Stimulated activated CD4-positive, alpha-beta T cell treated with anti-CD3 and anti-CD28 coated beads, Interleukin-1b, Interleukin-23, amount 100 ng/mL, for 4 hours (primary cell): ENCODE data around the gene MARK2.

Source experiments
- DNase-seq, 2 donors: peaks; one replicate each; pipeline ENCODE4 v3.0.0-alpha.2; 2020; ENCODE audit warnings: low read depth in 2 of 2

The MARK2 gene

DNA sequence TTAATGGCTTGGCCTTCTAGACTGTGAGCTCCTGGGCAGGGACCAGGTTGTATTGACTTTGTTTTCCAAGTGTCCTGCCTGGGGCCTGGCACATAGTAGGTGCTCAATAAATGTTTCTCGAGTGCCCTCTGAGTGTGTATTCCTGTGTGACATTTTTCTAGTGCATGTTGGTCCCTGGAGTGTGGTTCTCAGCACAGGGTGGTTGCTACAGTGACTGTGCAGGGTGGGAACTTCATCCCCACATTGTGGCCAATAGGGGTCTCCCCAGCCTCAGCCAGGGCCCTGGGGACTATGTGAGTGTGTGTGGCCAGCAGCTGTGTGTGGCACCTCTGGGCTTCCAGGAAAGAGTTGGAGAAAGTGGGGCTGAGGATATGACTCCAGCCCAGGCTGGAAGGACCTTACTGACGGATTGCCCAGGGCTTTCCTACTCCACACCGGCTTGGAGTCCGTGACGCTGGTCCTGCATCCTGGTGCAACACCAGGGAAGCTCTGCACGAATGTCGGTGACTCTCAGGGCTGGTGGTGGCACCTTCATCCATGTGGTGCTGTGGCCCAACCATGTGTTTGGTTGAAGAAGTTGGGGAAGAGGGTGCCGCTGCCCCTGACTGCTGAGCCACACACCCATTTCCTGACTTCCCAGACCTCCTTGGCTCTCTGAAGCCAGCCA is 9.0 kb upstream of the MARK2 start:
- DNase-seq = no peak

DNA sequence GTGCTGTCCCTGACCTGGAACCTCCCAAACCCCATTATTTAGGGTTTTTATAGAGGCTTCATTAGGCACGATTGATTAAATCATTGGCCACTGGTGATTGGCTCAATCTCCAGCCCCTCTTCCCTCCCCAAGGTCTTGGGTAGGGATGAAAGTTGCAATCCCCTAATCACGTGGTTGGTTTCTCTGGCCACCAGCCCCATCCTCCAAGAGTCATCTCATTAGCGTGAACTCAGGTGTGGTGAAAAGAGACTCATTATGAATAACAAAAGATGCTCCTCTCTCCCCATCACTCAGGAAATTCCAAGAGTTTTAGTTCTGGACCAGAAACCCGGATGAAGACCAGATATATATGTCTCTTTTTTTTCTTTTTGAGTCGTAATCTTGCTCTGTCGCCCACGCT is 7.6 kb upstream of the MARK2 start:
- no peak for DNase-seq

DNA sequence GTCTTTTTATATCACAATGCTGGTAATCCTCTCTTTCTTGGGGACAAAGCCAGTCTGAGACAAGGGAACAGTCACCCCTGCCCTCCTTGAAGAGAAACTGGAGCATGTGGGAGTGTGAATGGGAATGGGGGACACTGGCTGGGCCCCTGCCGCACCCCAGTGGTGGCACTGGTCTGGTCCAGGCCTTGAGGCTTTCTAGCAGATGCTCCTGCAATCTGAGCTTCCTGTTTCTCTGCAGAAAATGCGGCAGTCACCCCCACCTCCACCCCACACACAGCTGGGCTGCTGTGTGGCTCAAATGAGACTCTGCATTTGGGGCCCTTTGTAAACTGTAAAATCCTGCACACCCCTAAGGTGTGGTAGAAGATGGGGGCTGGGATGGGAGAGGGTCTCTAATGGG is 6.6 kb upstream of the MARK2 start:
- no peak for DNase-seq

DNA sequence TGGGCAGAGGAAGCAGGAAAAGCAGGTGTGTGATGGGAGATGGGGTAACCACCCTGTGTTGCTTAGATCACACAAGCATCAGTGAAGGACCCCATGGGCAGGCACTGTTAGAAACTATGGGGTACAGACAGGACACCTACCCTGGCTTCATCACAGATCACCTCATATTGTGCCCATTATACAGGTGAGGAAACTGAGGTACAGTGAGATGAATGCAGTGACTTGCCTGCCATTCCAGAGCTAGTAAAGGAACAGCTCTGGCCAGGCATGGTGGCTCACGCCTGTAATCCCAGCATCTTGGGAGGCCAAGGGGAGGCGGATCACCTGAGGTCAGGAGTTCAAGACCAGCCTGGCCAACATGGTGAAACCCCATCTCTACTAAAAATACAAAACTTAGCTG is 5.9 kb upstream of the MARK2 start:
- no peak for DNase-seq

DNA sequence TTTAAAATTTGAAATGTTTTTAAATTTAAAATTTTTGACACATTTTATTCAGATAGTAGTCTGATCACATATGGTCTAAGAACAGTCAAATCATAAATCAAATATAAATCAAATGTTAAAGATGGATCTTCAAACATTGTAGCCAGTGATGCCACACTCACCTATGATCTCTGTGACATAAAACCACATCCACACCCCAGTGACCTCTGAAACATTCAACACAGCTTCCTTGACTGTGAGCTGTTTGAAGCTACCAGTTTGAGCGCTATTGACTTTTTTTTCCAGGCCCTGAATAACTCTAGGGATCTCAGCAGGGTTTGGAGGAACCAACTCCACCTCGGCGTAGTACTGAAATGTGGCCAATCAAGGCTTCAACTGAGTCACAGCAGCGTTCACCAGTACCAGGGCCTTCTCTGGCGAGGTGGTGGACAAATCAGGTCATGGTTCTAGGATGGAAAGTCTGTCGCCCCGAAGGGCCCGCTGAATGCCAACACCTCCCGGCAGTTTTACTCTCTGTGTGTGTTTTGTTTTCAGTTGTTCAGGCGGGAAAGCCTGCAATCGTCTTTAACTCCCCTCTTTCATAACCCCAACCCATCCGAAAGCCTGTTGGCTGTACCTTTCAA is 4.3 kb upstream of the MARK2 start:
- DNase-seq = no peak

DNA sequence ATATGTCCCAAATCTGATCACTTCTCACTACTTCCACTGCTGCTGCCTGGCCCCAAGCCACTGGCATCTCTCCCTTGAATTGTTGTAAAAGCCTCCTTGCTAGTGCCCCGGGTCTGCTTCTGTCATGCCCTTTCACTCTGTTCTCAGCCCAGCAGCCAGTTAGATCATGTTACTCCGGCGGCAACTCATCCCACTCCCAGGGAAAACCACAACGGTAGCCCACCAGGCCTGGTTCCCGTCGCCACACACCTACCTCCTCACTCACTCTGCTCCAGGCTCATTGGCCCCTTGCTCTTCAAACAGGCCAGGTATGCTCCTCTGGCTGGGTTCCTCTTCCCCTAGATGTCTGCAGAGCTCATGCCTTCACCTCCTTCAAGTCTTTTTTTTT is 3.8 kb upstream of the MARK2 start:
- no peak for DNase-seq

DNA sequence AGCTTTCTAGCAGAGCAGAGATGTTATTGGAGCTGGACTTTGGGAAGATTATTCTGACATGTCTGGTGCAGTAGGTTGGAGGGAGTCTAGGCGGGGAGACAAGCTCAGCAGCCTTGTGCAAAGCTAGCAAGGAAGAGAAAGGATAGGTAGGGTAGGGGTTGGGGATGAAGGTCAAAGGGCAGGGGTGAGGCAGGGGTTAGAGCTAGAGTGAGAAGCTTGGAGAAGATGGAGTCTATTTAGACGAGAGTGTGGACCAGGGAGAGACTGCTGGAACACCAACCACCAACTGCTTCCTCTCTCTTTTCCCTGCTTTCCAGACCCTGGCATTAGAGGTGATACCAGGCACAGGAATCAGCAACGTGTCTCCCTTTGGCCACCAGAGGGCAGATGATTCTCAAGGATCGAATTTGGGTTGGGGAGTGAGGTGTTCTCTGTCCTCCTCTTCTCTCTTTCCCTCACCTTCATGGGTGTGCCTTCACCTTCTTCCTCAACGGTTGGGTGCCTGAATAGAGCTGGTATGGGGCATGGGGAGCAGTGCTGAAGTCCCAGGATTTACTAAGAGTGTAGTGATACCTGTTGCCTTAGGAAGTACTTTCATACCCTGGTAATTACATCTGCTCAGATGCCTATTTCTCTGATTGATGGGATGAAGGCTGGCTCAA is 1.8 kb upstream of the MARK2 start:
- DNase-seq = peak; percentile 55 to 69

DNA sequence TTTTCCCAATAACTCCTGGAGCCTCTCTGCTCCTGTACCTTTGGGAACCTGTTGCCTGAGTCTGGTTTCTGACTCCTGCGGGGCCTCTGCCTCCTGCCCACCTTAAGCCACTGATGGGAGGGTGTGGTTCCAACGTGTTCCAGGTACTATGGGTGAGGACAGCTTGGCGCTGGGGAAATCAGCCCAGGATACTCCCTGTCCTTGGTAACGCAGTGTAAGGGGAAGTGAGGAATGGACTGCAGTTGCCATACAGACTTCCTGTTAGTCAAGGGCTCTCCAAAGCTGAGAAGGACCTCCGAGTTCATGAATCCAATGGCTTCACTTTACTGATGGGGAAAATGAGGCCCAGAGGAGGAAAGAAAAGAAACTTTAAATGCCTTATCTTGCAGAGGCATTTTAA is 1.2 kb upstream of the MARK2 start:
- no peak for DNase-seq

DNA sequence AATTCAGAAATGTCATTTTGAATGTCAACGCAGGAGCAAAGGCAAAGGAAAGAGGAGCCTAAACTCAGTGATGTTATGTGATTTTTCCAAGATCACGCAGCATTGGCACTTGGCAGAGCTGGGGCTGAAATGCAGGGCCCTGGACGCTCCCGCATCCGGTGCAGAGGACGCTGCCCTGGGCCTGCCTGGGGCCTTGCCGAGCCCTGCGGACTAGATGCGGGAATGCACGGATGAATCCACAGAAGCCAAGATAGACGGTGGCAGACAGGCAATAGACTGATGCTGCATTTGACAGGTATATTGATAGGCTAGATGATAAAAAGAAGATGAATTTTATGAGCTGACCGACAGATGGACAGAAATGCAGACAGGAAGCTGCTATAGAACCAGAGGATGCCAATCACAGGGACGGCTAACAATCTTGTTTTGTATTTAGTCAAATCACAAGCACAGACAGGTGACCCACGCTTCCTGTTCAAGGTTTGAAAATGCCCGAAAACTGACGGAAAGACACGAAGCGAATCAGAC is 696 bp upstream of the MARK2 start:
- DNase-seq = no peak

DNA sequence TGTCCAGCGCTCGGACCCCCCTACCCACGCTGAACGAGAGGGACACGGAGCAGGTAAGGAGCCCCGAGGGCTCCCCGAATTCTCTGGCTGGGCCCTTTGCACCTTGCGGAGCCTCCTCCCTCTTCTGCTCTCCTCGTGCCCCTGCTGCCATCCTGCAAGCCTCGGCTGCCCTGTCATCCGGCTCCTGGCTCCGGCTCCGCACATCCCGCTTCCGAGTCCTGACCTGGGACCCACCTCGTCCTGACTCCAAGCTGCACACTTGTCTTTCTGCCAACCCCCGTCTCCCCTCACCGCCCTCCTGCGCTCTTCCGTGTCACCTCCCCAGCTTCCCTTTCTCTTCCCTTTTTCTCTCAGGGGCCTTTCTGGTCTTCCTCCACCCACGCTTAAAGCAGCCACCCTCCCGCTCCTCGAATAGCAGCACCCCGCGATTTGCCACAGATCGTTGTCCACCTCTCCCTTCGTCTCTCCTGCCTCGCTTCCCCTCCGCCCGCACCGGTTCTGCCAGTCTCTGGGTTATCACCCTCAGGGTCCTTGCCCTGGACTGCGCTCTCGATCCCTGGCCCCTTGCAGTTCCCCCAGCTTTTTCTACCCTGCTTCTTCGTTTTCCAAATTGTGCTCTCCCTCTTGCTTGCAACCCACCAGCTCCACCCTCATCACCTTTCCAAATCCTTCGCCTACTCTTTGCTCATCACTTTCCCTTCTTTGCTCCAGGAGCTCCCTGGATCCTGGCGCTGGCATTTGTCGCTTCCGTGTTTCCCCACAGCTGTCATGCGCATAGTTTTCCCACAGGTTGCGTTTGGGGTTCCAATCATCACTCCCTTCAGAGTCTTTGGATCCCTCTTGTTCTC is 822 bp downstream of the MARK2 start:
- DNase-seq = peak in 1 of 2 donors; percentile 11

DNA sequence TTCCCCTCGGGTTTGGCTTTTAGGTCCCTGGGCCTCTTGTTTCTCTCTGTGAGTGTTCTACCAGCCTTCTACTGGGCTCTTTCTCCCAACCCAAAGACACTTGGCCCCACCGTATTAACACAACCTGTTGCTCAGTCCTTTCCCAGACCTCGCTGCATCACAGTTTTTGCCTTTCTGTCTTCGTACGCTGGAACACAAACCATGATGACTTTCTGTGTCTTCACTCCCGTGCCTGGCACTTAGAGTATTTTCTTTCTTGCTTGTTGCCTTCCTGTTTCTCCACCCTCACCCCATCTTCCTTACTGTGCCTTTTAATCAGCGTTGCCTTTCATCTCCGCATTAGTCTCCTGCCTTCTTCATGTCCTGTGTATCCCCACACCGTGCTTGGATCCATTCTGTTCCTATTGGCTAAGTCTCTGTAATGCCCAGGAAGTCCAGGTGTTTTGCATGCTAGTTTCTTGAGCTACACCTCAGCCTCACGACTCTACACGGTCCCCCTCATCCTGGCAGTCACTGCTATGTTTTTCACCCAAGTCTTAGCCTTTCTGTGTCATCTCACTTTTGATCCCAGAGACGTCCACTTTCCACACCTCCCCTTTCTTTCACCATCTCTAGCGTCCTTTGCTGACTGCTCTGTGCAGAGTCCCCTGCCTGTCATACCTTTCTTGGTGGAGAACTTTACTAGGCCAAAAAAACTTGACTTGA is 1.6 kb downstream of the MARK2 start:
- no peak for DNase-seq

DNA sequence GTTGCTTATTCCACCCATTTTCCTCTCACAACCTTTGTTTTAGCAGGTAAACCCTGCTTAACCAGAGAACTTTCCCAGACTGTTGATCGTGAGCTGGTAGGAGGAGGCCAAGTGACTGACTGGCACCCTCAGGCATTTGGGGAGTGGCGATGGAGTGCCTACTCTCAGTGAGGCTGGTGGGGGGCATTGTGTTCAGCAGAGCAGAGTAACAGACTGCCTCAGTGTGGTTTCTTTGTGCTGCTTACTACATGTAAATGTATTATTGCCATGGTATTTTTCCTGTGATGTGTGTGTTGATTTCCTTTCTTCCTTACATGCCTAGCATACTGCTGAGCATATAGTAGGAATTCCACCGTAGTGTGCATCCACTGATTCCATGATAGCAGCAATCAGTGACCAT is 2.6 kb downstream of the MARK2 start:
- DNase-seq = no peak

DNA sequence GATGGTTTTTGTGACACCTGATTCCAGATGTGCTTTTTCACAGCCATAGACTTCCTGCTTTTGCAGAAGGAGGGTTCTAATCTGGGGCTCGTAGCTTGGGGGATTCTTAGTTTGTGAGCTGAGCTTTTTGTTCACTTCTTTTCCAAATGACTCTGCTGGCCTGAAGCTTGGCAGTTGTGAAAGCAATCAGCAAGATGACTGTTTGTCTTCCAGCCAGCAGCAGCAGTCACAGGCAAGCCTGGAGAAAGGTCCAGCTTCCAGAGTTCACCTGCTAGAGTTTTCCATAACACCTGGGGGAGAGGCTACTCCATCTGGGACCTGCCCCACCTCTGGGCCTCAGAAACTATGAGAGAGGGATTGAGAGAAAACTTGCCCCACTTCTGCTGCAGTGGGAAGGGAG is 4.1 kb downstream of the MARK2 start:
- no peak for DNase-seq

DNA sequence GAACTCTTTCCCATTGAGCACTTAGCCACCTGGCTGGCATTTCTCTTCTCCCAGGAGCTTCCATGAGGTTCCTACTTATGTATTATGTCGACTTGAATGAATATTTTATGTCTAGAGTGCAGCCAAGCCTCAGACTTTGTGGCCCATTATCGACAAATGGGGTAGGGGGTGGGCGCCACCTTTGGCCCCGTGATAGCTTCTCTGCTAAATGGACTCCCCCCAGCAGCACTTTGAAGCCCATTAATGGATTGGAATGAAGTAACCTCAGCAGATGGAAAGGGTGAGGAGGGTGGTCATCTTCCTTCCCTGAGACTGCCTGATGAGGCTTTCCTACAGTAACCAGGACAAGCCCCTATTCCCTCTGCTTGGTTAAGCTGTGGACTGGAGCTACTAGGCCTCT is 5.9 kb downstream of the MARK2 start:
- DNase-seq = no peak

DNA sequence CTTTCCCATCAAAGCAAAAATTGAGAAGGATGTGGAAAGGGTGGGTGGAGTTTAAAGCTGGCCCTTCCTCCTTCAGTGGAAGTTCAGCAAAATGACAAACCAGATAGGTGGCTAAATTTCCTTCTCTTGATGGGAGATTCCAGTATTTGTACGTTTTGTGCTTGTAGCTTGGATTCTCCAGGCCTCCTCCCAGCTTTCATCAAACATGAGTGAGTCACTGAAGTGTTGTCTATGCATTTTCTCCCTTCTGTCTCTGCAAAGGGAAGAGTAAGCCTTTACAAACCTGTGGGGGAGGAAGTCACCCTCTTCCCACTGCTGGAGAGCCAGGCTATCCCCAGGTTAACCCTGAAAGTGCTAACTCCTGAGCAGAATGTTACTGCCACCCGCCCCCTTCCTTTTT is 6.4 kb downstream of the MARK2 start:
- no peak for DNase-seq

DNA sequence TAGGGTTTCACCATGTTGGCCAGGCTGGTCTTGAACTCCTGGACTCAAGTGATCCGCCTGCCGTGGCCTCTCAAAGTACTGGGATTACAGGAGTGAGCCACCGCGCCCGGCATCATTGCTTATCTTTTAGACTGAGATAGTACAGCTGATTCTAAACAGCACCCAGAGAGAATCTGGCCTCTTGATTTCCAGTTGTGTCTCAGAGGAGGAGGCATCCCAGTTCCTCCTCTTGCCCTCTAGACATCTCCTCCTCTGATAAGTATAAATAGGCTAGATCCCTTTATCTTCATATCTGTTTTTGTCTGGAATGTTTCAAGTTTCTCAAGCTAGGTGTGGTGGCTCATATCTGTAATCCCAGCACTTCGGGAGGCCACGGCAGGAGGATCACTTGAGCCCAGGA is 7.0 kb downstream of the MARK2 start:
- DNase-seq = no peak

DNA sequence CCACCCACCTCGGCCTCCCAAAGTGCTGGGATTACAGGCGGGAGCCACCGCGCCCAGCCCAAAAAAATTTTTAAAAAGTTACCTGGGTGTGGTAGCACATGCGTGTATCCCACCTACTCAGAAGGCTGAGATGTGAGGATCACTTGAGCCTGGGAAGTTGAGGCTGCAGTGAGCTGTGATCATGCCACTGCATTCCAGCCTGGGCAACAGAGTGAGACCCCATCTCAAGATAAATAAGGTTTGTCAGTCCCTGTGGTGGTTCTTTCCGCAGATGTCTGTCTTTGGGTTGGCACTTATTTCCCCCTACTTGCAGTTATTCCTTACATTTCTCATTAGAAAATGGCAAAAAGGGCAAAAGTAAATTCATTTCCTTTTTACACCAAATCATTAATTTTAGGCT is 8.0 kb downstream of the MARK2 start:
- no peak for DNase-seq

DNA sequence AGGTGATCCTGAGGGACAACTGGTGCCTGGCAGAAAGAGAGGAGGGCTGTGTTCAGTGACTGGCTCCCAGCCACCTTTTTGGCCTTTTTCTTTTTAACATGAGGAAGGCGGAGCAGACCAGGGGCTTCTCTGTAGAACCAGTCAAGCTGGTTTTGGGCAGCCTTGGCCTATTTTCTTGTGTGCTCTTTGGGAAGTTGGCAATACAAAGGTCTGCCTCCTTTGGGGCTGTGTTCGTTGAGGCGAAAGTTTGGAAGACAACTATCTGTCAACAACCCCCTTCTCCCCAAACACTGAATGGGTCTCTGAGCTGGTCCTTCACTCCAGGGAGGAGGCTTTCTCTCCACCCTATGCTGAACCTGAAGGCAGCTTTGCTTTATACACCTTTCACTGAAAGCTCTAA is 8.5 kb downstream of the MARK2 start:
- no peak for DNase-seq

DNA sequence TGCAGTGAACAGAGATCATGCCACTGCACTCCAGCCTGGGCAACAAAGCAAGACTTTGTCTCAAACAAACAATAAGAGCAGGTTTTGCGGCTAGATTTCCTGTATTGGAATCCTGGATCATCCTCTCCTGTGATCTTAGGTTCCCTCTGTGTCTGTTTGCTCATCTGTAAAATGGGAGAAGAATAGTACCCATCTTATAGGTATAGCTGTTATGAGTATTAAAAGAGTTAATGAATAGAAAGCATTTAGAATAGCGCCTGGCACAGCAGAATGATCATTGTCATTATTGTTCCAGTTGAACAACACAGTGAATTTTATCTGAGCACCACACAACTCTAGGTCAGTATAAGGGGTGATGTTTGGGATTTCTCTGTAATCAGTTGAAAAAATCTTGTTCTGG is 10.8 kb downstream of the MARK2 start:
- DNase-seq = no peak

DNA sequence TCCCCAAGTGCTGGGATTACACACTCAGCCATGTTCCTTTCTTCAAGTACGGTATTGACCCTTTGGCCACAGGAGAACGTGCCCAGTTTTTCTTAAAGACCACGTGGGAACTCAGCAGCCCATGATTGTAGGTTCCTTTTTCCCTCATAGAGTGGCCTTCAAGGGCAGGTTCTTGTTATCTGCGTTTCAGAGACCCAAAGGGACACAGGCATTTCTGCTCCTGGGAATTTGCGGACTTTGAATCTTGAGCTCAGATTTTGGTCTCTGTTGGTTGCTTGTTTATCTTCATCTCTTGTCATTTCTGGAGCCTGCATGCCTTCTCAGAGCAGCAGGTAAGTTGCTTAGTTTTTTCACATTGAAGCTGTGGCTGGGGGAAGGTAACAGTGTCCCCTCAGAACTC is 12.0 kb downstream of the MARK2 start:
- no peak for DNase-seq

DNA sequence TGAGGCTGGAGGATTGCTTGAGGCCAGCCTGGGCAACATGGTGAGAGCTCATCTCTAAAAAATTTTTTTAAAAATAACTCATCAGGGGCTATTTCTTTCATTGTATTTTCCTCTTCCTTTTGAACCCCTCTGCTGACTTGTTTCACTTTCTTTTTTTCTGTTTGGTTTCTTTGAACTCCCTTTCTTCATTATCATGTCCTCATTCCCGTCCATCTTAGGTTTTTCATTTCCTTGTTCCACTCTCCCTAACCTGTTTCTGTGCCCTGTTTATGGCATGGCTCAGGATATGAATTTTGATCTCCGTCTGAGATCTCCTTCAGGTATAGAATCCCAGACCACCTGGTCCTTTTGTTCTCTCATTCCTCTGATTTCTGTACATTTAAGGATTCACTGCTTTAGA is 12.5 kb downstream of the MARK2 start:
- no peak for DNase-seq

DNA sequence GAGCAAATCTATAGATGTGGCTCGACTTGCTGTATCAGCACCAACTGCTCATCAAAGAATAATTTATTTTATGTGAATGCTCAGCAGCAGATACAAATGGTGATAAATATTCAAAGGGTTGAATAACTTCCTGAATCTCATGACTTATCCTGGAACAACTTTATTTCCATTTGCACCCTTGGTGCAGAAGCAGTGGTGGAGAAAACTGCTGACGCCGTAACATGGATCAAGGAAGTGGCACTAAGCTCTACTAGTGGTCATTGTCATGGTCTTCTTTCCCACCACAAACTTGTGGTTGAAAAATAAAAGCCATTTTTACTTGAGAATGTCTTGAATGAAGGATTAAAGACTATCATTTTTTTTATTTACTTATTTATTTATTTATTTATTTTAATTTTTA is 14.6 kb downstream of the MARK2 start:
- no peak for DNase-seq
